HCT116 (cell line): ENCODE results near the gene DPY30. TPM values are rescaled to one million over a fixed set of nuclear protein-coding genes. Genes with fewer than 3 reads are reported as not detected.

ENCODE experiments used
- ATAC-seq: fragments of 200-7000 bp; cut with Tn5 transposase; 2 replicates; pipeline ENCODE4 v1.9.1; 2020; ENCODE audit warnings: mild to moderate bottlenecking, moderate library complexity
- BruUV-seq: library from RNA; stranded (reverse); fragments of 400-500 nt; replicated peaks from 2 replicates; lab custom pipeline; 2021; lab: Mats Ljungman, UMichigan
- CTCF ChIA-PET: fragments of 300-600 bp; sonication (Branson Sonifier 250); formaldehyde crosslinking; loops from one replicate; lab custom pipeline; 2021; ENCODE audit warnings: antibody characterized with exemption; lab: Charles Lee
- POLR2A ChIA-PET: fragments of 300-600, 350-600 bp; sonication (Branson Sonifier 250); formaldehyde crosslinking; loops from one replicate; lab custom pipeline; 2021; ENCODE audit warnings: antibody characterized with exemption; lab: Charles Lee
- RAD21 ChIA-PET, 2 experiments: fragments of 300-600 bp; sonication (Branson Sonifier 250); formaldehyde crosslinking; loops; one replicate each; lab custom pipeline; 2023; ENCODE audit warnings: low total read pairs in 2 of 2; ENCODE audit not compliant: uncharacterized antibody in 2 of 2, unreplicated experiment in 2 of 2, low non-redundant PET in 1 of 2; lab: Charles Lee
- DNase-seq: peaks from one replicate; pipeline ENCODE4 v3.0.0-alpha.2; 2010; ENCODE audit warnings: low read depth, low spot score
- H2AFZ ChIP-seq: fragments of 200-600 bp; shearing (Covaris generic), sonication (generic); 2 replicates; pipeline ENCODE4 v1.6.1; 2017; ENCODE audit warnings: low read depth, mixed run types, mixed read lengths, antibody characterized with exemption, low read length; ENCODE audit not compliant: poor library complexity, severe bottlenecking
- H3K27ac ChIP-seq: 2 replicates; pipeline ENCODE4 v1.5.1; 2012; ENCODE audit warnings: low read depth, low read length
- H3K27me3 ChIP-seq: fragments of 200-600 bp; sonication (generic); 2 replicates; pipeline ENCODE4 v1.6.1; 2016; ENCODE audit warnings: mixed run types, low read length, mixed read lengths; ENCODE audit not compliant: insufficient read depth
- H3K36me3 ChIP-seq, 2 experiments: fragments of 200-500 bp in 1 of 2; fragments of 200-600 bp in 1 of 2; sonication (Bioruptor generic) in 1 of 2; sonication (generic) in 1 of 2; 2 replicates each; pipeline versions ENCODE4 v1.5.1 to v1.6.1; 2014 to 2016; ENCODE audit warnings: low read length in 2 of 2, inconsistent platforms in 1 of 2, mixed read lengths in 1 of 2, mixed run types in 1 of 2; ENCODE audit not compliant: insufficient read depth in 2 of 2, control insufficient read depth in 1 of 2
- H3K4me1 ChIP-seq, 2 experiments: fragments of 200-600 bp in 1 of 2; sonication (generic) in 1 of 2; 2 replicates each; pipeline versions ENCODE4 v1.5.1 to v1.6.1; 2012 to 2017; ENCODE audit warnings: low read length in 2 of 2, inconsistent platforms in 1 of 2, mild to moderate bottlenecking in 1 of 2, mixed read lengths in 1 of 2, mixed run types in 1 of 2, moderate library complexity in 1 of 2; ENCODE audit not compliant: insufficient read depth in 2 of 2, control insufficient read depth in 1 of 2
- H3K4me2 ChIP-seq: fragments of 200-600 bp; sonication (generic); 2 replicates; pipeline ENCODE4 v1.6.1; 2017; ENCODE audit warnings: mixed run types, low read length, mixed read lengths
- H3K4me3 ChIP-seq, 2 experiments: fragments of 200-600 bp in 1 of 2; sonication (generic) in 1 of 2; replicated peaks in 1 of 2; 2 replicates each; pipeline ENCODE4 v1.5.1; 2011 to 2016; ENCODE audit warnings: low read length in 2 of 2, control low read depth in 1 of 2, low read depth in 1 of 2, mild to moderate bottlenecking in 1 of 2, mixed read lengths in 1 of 2, mixed run types in 1 of 2
- H3K79me2 ChIP-seq: fragments of 200-600 bp; sonication (generic); 2 replicates; pipeline ENCODE4 v1.6.1; 2017; ENCODE audit warnings: mild to moderate bottlenecking, mixed run types, low read length, moderate library complexity, mixed read lengths; ENCODE audit not compliant: insufficient read depth
- H3K9ac ChIP-seq: fragments of 200-600 bp; sonication (generic); 2 replicates; pipeline ENCODE4 v1.6.1; 2016; ENCODE audit warnings: low read length, mixed read lengths
- H3K9me2 ChIP-seq: fragments of 200-600 bp; sonication (generic), shearing (Covaris generic); 2 replicates; pipeline ENCODE4 v1.6.1; 2017; ENCODE audit warnings: mixed run types, mild to moderate bottlenecking, moderate library complexity; ENCODE audit not compliant: insufficient read depth
- H3K9me3 ChIP-seq, 2 experiments: fragments of 200-500 bp in 1 of 2; fragments of 200-600 bp in 1 of 2; sonication (Bioruptor generic) in 1 of 2; sonication (generic) in 1 of 2; 2 replicates each; pipeline ENCODE4 v1.6.1; 2014 to 2017; ENCODE audit warnings: low read length in 2 of 2, mixed read lengths in 2 of 2, inconsistent platforms in 1 of 2, low read depth in 1 of 2, mild to moderate bottlenecking in 1 of 2, mixed run types in 1 of 2, moderate library complexity in 1 of 2; ENCODE audit not compliant: control insufficient read depth in 1 of 2, insufficient read depth in 1 of 2
- H4K20me1 ChIP-seq: fragments of 200-600 bp; sonication (generic), shearing (Covaris generic); 2 replicates; pipeline ENCODE4 v1.6.1; 2017; ENCODE audit warnings: mixed run types, mild to moderate bottlenecking, moderate library complexity; ENCODE audit not compliant: insufficient read depth
- CEBPB ChIP-seq: IDR thresholded peaks from 2 replicates; pipeline ENCODE4 v1.6.1; 2012; ENCODE audit warnings: low read depth
- EZH2phosphoT487 ChIP-seq: fragments of 200-600 bp; IDR thresholded peaks from 2 replicates; pipeline ENCODE4 v1.6.1; 2018; ENCODE audit warnings: antibody characterized with exemption, borderline replicate concordance
- JUND ChIP-seq: IDR thresholded peaks from 2 replicates; pipeline ENCODE4 v1.6.1; 2012
- POLR2A ChIP-seq: IDR thresholded peaks from 2 replicates; pipeline ENCODE4 v1.7.0; 2011; ENCODE audit warnings: borderline replicate concordance; ENCODE audit not compliant: insufficient read depth, insufficient read length; ENCODE audit errors: extremely low read depth
- SP1 ChIP-seq: IDR thresholded peaks from 2 replicates; pipeline ENCODE4 v1.6.1; 2012; ENCODE audit warnings: low read depth
- ZFX ChIP-seq: fragments of 450-650 bp; IDR thresholded peaks from 2 replicates; pipeline ENCODE4 v1.6.1; 2017
- intact Hi-C: fragments of 100-400 bp; cut with micrococcal nuclease; formaldehyde crosslinking; loops from 2 replicates; pipeline ENCODE4 v1.10.0; 2022
- total RNA-seq: library from RNA; stranded (reverse); gene quantifications from one replicate; pipeline ENCODE4 v1.2.1, GENCODE V29; 2021; ENCODE audit not compliant: unreplicated experiment

The DPY30 gene
- total RNA-seq, 1 experiment from 2014 or later = 79.5 TPM

DNA sequence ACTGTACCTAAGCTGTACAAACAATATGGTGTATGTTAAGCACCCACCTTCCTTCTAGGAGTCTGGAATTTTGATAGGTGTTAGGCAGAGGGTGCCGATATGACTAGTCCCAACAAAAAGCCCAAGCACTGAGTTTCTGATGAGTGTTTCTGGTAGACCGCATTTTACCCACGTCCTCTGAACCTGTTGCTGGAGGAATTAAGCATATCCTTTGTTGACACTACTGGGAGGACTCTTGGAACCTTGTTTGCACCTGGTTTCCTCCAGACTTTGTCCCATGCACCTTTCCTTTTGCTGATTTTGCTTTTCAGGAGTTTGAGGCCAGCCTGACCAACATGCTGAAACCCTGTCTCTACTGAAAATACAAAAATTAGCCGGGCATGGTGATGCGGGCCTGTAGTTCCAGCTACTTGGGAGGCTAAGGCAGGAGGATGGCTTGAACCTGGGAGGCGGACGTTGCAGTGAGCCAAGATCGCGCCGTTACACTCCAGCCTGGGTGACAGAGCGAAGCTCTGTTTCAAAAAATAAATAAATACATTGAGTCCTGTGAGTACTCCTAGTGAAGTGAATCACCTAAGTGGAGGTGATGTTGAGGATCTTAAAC, 12.3 kb upstream of the DPY30 start:
- Histone ChIP-seq H3K4me2 (no peak overlapping the region), H3K36me3 (no peaks in the 10 kb centered on the region), H3K79me2 (no peaks in the 10 kb centered on the region), H3K4me3 (no peak overlapping the region), H3K27ac (no peak overlapping the region), H2AFZ (no peak overlapping the region), H3K9ac (no peak overlapping the region), H3K9me2 (no peaks in the 10 kb centered on the region), H3K4me1 (no peaks in the 10 kb centered on the region), H3K9me3 (no peaks in the 10 kb centered on the region), H4K20me1 (no peaks in the 10 kb centered on the region), H3K27me3 (no peaks in the 10 kb centered on the region)
- ATAC-seq = no peak
- CTCF ChIA-PET = no interaction called here
- no peak for DNase-seq
- intact Hi-C loops = no loop called here
- RAD21 ChIA-PET = no interaction called here
- BruUV-seq = no TSS peak
- POLR2A ChIA-PET = interaction anchor here (1.2 kb wide), 1 partner anchor 12 kb away, joined by 3 read pairs; the partner anchor contains the start of gene DPY30
- no peak for TF ChIP-seq CEBPB

DNA sequence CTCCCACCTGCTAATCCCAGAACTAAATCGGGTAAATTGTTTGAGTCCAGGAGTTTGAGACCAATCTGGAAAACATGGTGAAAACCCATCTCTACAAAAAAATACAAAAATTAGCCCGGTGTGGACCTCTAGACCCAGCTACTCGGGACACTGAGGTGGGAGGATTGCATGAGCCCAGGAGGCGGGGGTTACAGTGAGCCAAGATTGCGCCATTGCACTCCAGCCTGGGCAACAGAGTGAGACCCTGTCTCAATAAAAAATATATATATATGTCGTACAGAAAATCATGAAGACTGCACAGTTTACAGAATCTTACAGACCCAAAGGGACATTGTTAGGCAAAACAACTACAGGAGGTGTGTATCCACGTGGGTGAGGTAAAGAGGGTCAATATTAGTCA, 4.0 kb upstream of the DPY30 start:
- peaks cover 9% of the 10 kb centered on the region for H3K79me2 ChIP-seq
- no peak overlapping the region for H3K4me3 ChIP-seq
- DNase-seq = no peak
- H3K9ac ChIP-seq = no peak overlapping the region
- ChIA-PET RAD21 (no interaction called here), POLR2A (no interaction called here), CTCF (no interaction called here)
- TF ChIP-seq EZH2phosphoT487 = no peak
- TF ChIP-seq POLR2A = no peak
- TF ChIP-seq SP1 = no peak
- TF ChIP-seq ZFX = no peak
- TF ChIP-seq JUND = no peak
- no peaks in the 10 kb centered on the region for H3K36me3 ChIP-seq
- ATAC-seq = no peak
- H3K27ac ChIP-seq = no peak overlapping the region
- no peaks in the 10 kb centered on the region for H3K9me3 ChIP-seq
- no peak overlapping the region for H3K4me2 ChIP-seq
- H3K9me2 ChIP-seq = no peaks in the 10 kb centered on the region
- intact Hi-C loops = no loop called here
- H3K27me3 ChIP-seq = no peaks in the 10 kb centered on the region
- no TSS peak for BruUV-seq
- no peaks in the 10 kb centered on the region for H4K20me1 ChIP-seq
- no peak overlapping the region for H2AFZ ChIP-seq
- H3K4me1 ChIP-seq = peaks cover 3 to 13% of the 10 kb centered on the region in 2 experiments; a peak in 3 of 4 replicates
